H9 (cell line): ENCODE measurements around the gene CYREN. TPM values are rescaled to one million over a fixed set of nuclear protein-coding genes. Genes with fewer than 3 reads are reported as not detected.

Source experiments
- DNase-seq: peaks from one replicate; pipeline ENCODE4 v3.0.0-alpha.2; 2017
- H2AFZ ChIP-seq: one replicate; pipeline ENCODE4 v1.6.1; 2013; ENCODE audit warnings: mild to moderate bottlenecking, low read length, control low read depth, moderate library complexity
- H2AK5ac ChIP-seq: 2 replicates; pipeline ENCODE4 v1.6.1; 2013; ENCODE audit warnings: low read length, control low read depth, mixed read lengths; ENCODE audit not compliant: insufficient read length
- H2BK120ac ChIP-seq: one replicate; pipeline ENCODE4 v1.6.1; 2013; ENCODE audit warnings: low read depth, mild to moderate bottlenecking, low read length, control low read depth, inconsistent platforms; ENCODE audit not compliant: poor library complexity, severe bottlenecking
- H2BK12ac ChIP-seq: 2 replicates; pipeline ENCODE4 v1.6.1; 2013; ENCODE audit warnings: low read length, control low read depth, mixed read lengths, low read depth; ENCODE audit not compliant: insufficient read length
- H2BK15ac ChIP-seq: 2 replicates; pipeline ENCODE4 v1.6.1; 2013; ENCODE audit warnings: low read depth, low read length, control low read depth
- H2BK20ac ChIP-seq: one replicate; pipeline ENCODE4 v1.6.1; 2013; ENCODE audit warnings: low read depth, mild to moderate bottlenecking, low read length, control low read depth, inconsistent platforms; ENCODE audit not compliant: poor library complexity, severe bottlenecking
- H2BK5ac ChIP-seq: 2 replicates; pipeline ENCODE4 v1.6.1; 2013; ENCODE audit warnings: low read length, control low read depth, mixed read lengths; ENCODE audit not compliant: insufficient read length
- H3K14ac ChIP-seq: 2 replicates; pipeline ENCODE4 v1.6.1; 2013; ENCODE audit warnings: low read length, control low read depth; ENCODE audit not compliant: insufficient read depth
- H3K18ac ChIP-seq: 2 replicates; pipeline ENCODE4 v1.6.1; 2013; ENCODE audit warnings: low read depth, mild to moderate bottlenecking, mixed read lengths, low read length, control low read depth; ENCODE audit not compliant: insufficient read length
- H3K23ac ChIP-seq: 2 replicates; pipeline ENCODE4 v1.6.1; 2013; ENCODE audit warnings: low read length, control low read depth, mixed read lengths, low read depth; ENCODE audit not compliant: insufficient read length
- H3K23me2 ChIP-seq: 2 replicates; pipeline ENCODE4 v1.6.1; 2013; ENCODE audit warnings: low read depth, mild to moderate bottlenecking, mixed read lengths, low read length, control low read depth; ENCODE audit not compliant: insufficient read length, poor library complexity, severe bottlenecking
- H3K27ac ChIP-seq: 2 replicates; pipeline ENCODE4 v1.5.1; 2013; ENCODE audit warnings: low read length, control low read depth, mixed read lengths, low read depth; ENCODE audit not compliant: insufficient read length
- H3K27me3 ChIP-seq: 2 replicates; pipeline ENCODE4 v1.6.1; 2013; ENCODE audit warnings: low read length, control low read depth, inconsistent platforms; ENCODE audit not compliant: insufficient read depth
- H3K4ac ChIP-seq: 2 replicates; pipeline ENCODE4 v1.6.1; 2013; ENCODE audit warnings: low read depth, mild to moderate bottlenecking, control low read depth, inconsistent platforms, low read length, moderate library complexity
- H3K4me1 ChIP-seq: 2 replicates; pipeline ENCODE4 v1.6.1; 2013; ENCODE audit warnings: low read length, control low read depth, inconsistent platforms; ENCODE audit not compliant: insufficient read depth
- H3K4me2 ChIP-seq: 2 replicates; pipeline ENCODE4 v1.6.1; 2013; ENCODE audit warnings: low read length, control low read depth, mixed read lengths; ENCODE audit not compliant: insufficient read length, insufficient read depth
- H3K56ac ChIP-seq: 2 replicates; pipeline ENCODE4 v1.6.1; 2013; ENCODE audit warnings: low read depth, mild to moderate bottlenecking, mixed read lengths, low read length, control low read depth; ENCODE audit not compliant: insufficient read length
- H3K79me1 ChIP-seq: 2 replicates; pipeline ENCODE4 v1.6.1; 2013; ENCODE audit warnings: low read depth, mild to moderate bottlenecking, moderate library complexity, low read length, control low read depth, inconsistent platforms; ENCODE audit not compliant: insufficient read depth, poor library complexity, severe bottlenecking
- H3K79me2 ChIP-seq: 2 replicates; pipeline ENCODE4 v1.6.1; 2013; ENCODE audit warnings: low read length, control low read depth, inconsistent platforms; ENCODE audit not compliant: insufficient read depth
- H3K9ac ChIP-seq: 2 replicates; pipeline ENCODE4 v1.6.1; 2013; ENCODE audit warnings: low read length, control low read depth, mixed read lengths; ENCODE audit not compliant: insufficient read length; ENCODE audit errors: extremely low read depth
- H3K9me3 ChIP-seq: one replicate; pipeline ENCODE4 v1.6.1; 2013; ENCODE audit warnings: low read depth, low read length, inconsistent platforms; ENCODE audit not compliant: control insufficient read depth
- H3T11ph ChIP-seq: one replicate; pipeline ENCODE4 v1.6.1; 2013; ENCODE audit warnings: mild to moderate bottlenecking, low read length, control low read depth, inconsistent platforms
- H4K20me1 ChIP-seq: one replicate; pipeline ENCODE4 v1.6.1; 2013; ENCODE audit not compliant: control insufficient read depth, insufficient read length, insufficient read depth
- H4K5ac ChIP-seq: 2 replicates; pipeline ENCODE4 v1.6.1; 2013; ENCODE audit warnings: low read depth, mild to moderate bottlenecking, mixed read lengths, low read length, control low read depth; ENCODE audit not compliant: insufficient read length
- H4K8ac ChIP-seq: replicated peaks from 2 replicates; pipeline ENCODE4 v1.6.1; 2013; ENCODE audit warnings: low read length, control low read depth, mixed read lengths, low read depth; ENCODE audit not compliant: insufficient read length
- H4K91ac ChIP-seq: 2 replicates; pipeline ENCODE4 v1.6.1; 2013; ENCODE audit warnings: low read depth, mild to moderate bottlenecking, moderate library complexity, mixed read lengths, low read length, control low read depth; ENCODE audit not compliant: insufficient read length
- H3K27ac Mint-ChIP-seq, 3 experiments: 2 replicates in 2 of 3; 3 replicates in 1 of 3; pipeline ENCODE4 v1.8.0; 2020 to 2021; ENCODE audit warnings: mixed read lengths in 3 of 3, mild to moderate bottlenecking in 1 of 3, moderate library complexity in 1 of 3
- H3K27me3 Mint-ChIP-seq: 2 replicates; pipeline ENCODE4 v1.8.0; 2021; ENCODE audit warnings: low read depth, mild to moderate bottlenecking, moderate library complexity, mixed read lengths
- H3K36me3 Mint-ChIP-seq, 3 experiments: 2 replicates in 2 of 3; 3 replicates in 1 of 3; pipeline ENCODE4 v1.8.0; 2020 to 2021; ENCODE audit warnings: low read depth in 3 of 3, mixed read lengths in 3 of 3; ENCODE audit not compliant: insufficient read depth in 1 of 3
- H3K4me1 Mint-ChIP-seq, 2 experiments: 2 replicates each; pipeline ENCODE4 v1.8.0; 2020; ENCODE audit warnings: mixed read lengths in 2 of 2
- H3K4me3 Mint-ChIP-seq, 2 experiments: 2 replicates in 1 of 2; 3 replicates in 1 of 2; pipeline ENCODE4 v1.8.0; 2020 to 2021; ENCODE audit warnings: mild to moderate bottlenecking in 2 of 2, mixed read lengths in 2 of 2, moderate library complexity in 1 of 2
- H3K9me3 Mint-ChIP-seq, 2 experiments: 2 replicates in 1 of 2; 3 replicates in 1 of 2; pipeline ENCODE4 v1.8.0; 2020; ENCODE audit warnings: mild to moderate bottlenecking in 2 of 2, mixed read lengths in 2 of 2, moderate library complexity in 1 of 2
- WGBS: extraction: QIAGEN DNeasy Blood & Tissue Kit; methylation state at CpG from one replicate; pipeline ENCODE4 v1.1.7; 2013; ENCODE audit warnings: missing lambda C conversion rate, low lambda C conversion rate, mixed read lengths; ENCODE audit not compliant: insufficient read length; ENCODE audit errors: extremely low coverage; 5-methylcytosine and 5-hydroxymethylcytosine counted together
- total RNA-seq: library from RNA; stranded (reverse); gene quantifications from 2 replicates; pipeline ENCODE4 v1.2.1, GENCODE V29; 2021
- TF ChIP-seq, protein P1 (sequence below): fragments of 200-600 bp; sonication (generic); conservative IDR thresholded peaks from 3 replicates; pipeline ENCODE4 v1.8.0; 2021; ENCODE audit warnings: antibody characterized with exemption, mild to moderate bottlenecking

CYREN gene
- total RNA-seq, 1 experiment from 2014 or later = 72.0 TPM

DNA sequence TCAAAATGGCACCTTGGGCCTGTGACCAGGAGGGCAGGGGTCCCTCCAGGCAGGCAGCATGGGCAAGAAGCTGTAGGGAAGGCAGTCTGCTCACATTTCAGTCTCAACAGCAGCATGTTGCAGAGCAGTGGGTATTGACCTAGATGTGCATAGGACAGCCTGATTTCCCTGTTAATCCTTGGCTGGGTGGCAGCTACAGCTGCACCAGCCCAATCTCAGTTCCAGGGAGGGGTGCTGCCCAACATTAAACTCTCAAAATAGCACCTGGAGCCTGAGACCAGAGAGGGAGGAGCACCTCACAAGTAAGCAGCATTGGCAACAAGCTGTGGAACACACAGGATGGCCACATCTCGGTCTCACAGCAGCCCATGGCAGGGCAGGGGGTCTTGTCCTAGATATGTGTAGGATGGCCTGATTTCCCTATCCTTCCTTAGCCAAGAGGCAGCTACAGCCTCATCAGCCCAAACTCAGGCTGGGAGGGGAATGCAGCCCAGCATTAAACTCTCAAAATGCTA is 12.3 kb downstream of the CYREN start:
- H3K4me1 Mint-ChIP-seq = peaks cover 12 to 21% of the 10 kb centered on the region in 2 experiments

More for the DNA sequence above, 12.3 kb downstream of the CYREN start:
- Histone ChIP-seq H3K4ac (no peak overlapping the region), H3K18ac (no peak overlapping the region), H3K4me2 (no peak overlapping the region), H2AFZ (no peak overlapping the region), H3K9ac (no peak overlapping the region), H3K79me1 (no peaks in the 10 kb centered on the region), H3K27me3 (no peaks in the 10 kb centered on the region), H2BK15ac (no peak overlapping the region), H3K14ac (no peak overlapping the region; the same call in 1 of the 2 replicates), H3K79me2 (no peaks in the 10 kb centered on the region), H2BK20ac (no peak overlapping the region), H2BK12ac (no peak overlapping the region), H4K5ac (no peak overlapping the region), H3K56ac (no peak overlapping the region), H3K23me2 (no peaks in the 10 kb centered on the region), H3T11ph (no peak overlapping the region), H4K8ac (no peak overlapping the region), H3K23ac (no peak overlapping the region), H4K91ac (no peak overlapping the region), H3K9me3 (no peaks in the 10 kb centered on the region), H3K4me1 (peaks cover 4% of the 10 kb centered on the region; the same call in 1 of the 2 replicates), H2AK5ac (no peak overlapping the region), H2BK120ac (no peak overlapping the region), H2BK5ac (no peak overlapping the region), H3K27ac (no peak overlapping the region), H4K20me1 (no peaks in the 10 kb centered on the region)
- no peak overlapping the region for H3K27ac Mint-ChIP-seq
- H3K36me3 Mint-ChIP-seq = peaks cover 43 to 78% (median 70%) of the 10 kb centered on the region in 3 experiments
- H3K9me3 Mint-ChIP-seq = peaks cover 57 to 62% of the 10 kb centered on the region in 2 experiments
- TF ChIP-seq, protein P1, sequence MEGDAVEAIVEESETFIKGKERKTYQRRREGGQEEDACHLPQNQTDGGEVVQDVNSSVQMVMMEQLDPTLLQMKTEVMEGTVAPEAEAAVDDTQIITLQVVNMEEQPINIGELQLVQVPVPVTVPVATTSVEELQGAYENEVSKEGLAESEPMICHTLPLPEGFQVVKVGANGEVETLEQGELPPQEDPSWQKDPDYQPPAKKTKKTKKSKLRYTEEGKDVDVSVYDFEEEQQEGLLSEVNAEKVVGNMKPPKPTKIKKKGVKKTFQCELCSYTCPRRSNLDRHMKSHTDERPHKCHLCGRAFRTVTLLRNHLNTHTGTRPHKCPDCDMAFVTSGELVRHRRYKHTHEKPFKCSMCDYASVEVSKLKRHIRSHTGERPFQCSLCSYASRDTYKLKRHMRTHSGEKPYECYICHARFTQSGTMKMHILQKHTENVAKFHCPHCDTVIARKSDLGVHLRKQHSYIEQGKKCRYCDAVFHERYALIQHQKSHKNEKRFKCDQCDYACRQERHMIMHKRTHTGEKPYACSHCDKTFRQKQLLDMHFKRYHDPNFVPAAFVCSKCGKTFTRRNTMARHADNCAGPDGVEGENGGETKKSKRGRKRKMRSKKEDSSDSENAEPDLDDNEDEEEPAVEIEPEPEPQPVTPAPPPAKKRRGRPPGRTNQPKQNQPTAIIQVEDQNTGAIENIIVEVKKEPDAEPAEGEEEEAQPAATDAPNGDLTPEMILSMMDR = no peak
- peaks cover 5% of the 10 kb centered on the region for H3K27me3 Mint-ChIP-seq
- no peak for DNase-seq
- WGBS = no CpG with 5 or more reads among the region's 1 CpG
- no peak overlapping the region for H3K4me3 Mint-ChIP-seq
